Esophagus (tissue), 2 donors: ENCODE measurements around the gene MAP1B. TPM values are rescaled to one million over a fixed set of nuclear protein-coding genes. Genes with fewer than 3 reads are reported as not detected.

ENCODE experiments used
- H3K27ac ChIP-seq, 2 donors: one replicate each; pipeline ENCODE4 v1.5.1; 2013; ENCODE audit warnings: low read depth in 2 of 2, mild to moderate bottlenecking in 2 of 2, inconsistent platforms in 1 of 2, low read length in 1 of 2, moderate library complexity in 1 of 2
- H3K27me3 ChIP-seq, 2 donors: one replicate each; pipeline ENCODE4 v1.6.1; 2013; ENCODE audit warnings: low read length in 2 of 2, control low read depth in 1 of 2, mild to moderate bottlenecking in 1 of 2; ENCODE audit not compliant: insufficient read depth in 2 of 2, control insufficient read depth in 1 of 2
- H3K36me3 ChIP-seq, 2 donors: one replicate each; pipeline ENCODE4 v1.6.1; 2013; ENCODE audit warnings: low read length in 1 of 2; ENCODE audit not compliant: control insufficient read depth in 2 of 2, insufficient read depth in 2 of 2
- H3K4me1 ChIP-seq, 2 donors: one replicate each; pipeline ENCODE4 v1.6.1; 2013; ENCODE audit warnings: low read length in 1 of 2; ENCODE audit not compliant: control insufficient read depth in 2 of 2, insufficient read depth in 2 of 2
- H3K4me3 ChIP-seq, 2 donors: one replicate each; pipeline ENCODE4 v1.5.1; 2013; ENCODE audit warnings: low read length in 2 of 2, mild to moderate bottlenecking in 2 of 2, low read depth in 1 of 2, moderate library complexity in 1 of 2
- H3K9me3 ChIP-seq, 2 donors: one replicate each; pipeline ENCODE4 v1.6.1; 2013; ENCODE audit warnings: mild to moderate bottlenecking in 2 of 2, low read depth in 1 of 2, low read length in 1 of 2, moderate library complexity in 1 of 2; ENCODE audit not compliant: control insufficient read depth in 2 of 2, insufficient read depth in 1 of 2
- WGBS, 2 donors: extraction: QIAGEN DNeasy Blood & Tissue Kit; methylation state at CpG; one replicate each; pipeline ENCODE4 v1.1.7; 2013; 5-methylcytosine and 5-hydroxymethylcytosine counted together
- polyA plus RNA-seq, 2 donors: library from polyadenylated mRNA; stranded (reverse); fragments of 200-250 nt; gene quantifications; one replicate each; pipeline ENCODE4 v1.2.3, GENCODE V29; 2013
- donor health status: healthy with polysubstance abuse.
- donor health status: Bipolar disorder and iron deficiency.

Gene MAP1B
- polyA plus RNA-seq, 2 donors, result 1.8 to 2.5 TPM

GRCh38 chr5:72243706-72244105 lies 136.4 kb downstream of the MAP1B start:
- 83 to 89% methylated on average over 2 of the region's 2 CpGs for WGBS, 2 donors
- Histone ChIP-seq H3K36me3 (no peaks in the 10 kb centered on the region), H3K27ac (no peak overlapping the region), H3K9me3 (no peaks in the 10 kb centered on the region), H3K4me1 (peaks cover 0 to 3% of the 10 kb centered on the region in 2 donors), H3K27me3 (no peaks in the 10 kb centered on the region), H3K4me3 (no peak overlapping the region)

- peaks cover 0 to 3% of the 10 kb centered on the region in 2 donors for H3K4me1 ChIP-seq
- H3K9me3 ChIP-seq, result no peaks in the 10 kb centered on the region
- WGBS, 2 donors, result 80 to 83% methylated on average over 2 of the region's 2 CpGs
- H3K36me3 ChIP-seq, result no peaks in the 10 kb centered on the region
- H3K4me3 ChIP-seq, result no peak overlapping the region
- H3K27me3 ChIP-seq, result no peaks in the 10 kb centered on the region
- H3K27ac ChIP-seq, result no peak overlapping the region
Observed at GRCh38 chr5:72244862-72245371, 137.6 kb downstream of the MAP1B start.

- H3K27me3 ChIP-seq, result no peaks in the 10 kb centered on the region
- H3K36me3 ChIP-seq, result no peaks in the 10 kb centered on the region
- peaks cover 0 to 3% of the 10 kb centered on the region in 2 donors for H3K4me1 ChIP-seq
- no peak overlapping the region for H3K4me3 ChIP-seq
- no peaks in the 10 kb centered on the region for H3K9me3 ChIP-seq
- 63 to 81% methylated on average over 1 of the region's 1 CpG for WGBS, 2 donors
- H3K27ac ChIP-seq, result no peak overlapping the region
Observed at GRCh38 chr5:72245546-72245945, 138.3 kb downstream of the MAP1B start.

DNA sequence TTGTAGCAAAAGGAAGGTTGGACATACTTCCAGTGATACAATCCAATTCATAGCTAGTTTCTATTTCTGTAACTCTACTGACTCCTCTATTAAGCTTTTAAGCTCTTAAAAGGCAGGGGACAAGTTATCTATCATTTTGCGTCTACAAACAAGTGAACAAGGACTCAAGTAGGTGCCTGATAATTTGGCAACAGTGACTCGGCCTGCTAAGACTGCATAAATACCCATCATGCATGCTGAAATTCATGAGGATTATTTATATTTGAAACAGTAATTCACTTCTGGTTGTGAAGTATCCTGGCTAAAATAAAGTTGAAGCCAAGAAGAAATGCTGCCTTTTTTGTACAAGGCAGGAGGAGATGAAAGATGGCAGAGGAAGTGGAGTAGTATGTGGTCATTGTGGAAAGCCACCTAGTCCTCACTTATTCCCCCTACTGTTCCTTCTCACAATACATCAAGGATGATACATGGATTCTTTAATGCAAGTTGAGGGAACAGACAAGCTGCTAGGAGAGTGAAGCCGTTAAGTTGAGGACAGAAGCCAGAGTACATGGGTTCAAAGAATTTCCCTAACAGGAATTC lies 138.8 kb downstream of the MAP1B start:
- 52 to 57% methylated on average over 3 of the region's 3 CpGs for WGBS, 2 donors
- Histone ChIP-seq H3K9me3 (no peaks in the 10 kb centered on the region), H3K4me1 (peaks cover 0 to 3% of the 10 kb centered on the region in 2 donors), H3K4me3 (no peak overlapping the region), H3K36me3 (no peaks in the 10 kb centered on the region), H3K27me3 (no peaks in the 10 kb centered on the region), H3K27ac (peak overlapping the region; percentile 7 to 29)

DNA sequence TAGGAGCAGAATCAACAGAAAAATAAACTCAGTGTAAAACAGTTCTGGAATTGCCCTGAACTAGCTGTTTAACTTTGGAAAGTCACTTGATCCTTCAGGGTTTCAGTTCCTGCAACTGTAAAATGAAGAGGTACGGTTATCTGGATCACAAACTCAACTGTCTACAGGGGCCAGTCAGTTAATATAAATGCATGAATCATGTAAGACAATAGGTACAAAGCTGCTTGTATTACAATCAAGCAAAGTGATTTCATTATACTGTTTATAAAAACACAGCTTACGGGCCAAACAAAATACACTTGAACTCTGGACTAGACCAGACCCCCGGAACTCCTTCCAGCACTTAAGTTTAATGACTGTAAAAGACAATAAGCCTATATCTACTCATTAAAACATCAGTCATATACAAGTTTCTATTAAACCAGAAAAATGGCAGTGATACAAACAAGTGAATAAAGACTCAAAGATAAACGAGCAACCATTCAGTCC lies 139.7 kb downstream of the MAP1B start:
- no peak overlapping the region for H3K4me3 ChIP-seq
- no peaks in the 10 kb centered on the region for H3K36me3 ChIP-seq
- H3K9me3 ChIP-seq, result no peaks in the 10 kb centered on the region
- peak overlapping the region in 1 of 2 donors; percentile 56 for H3K27ac ChIP-seq
- H3K27me3 ChIP-seq, result no peaks in the 10 kb centered on the region
- WGBS, 2 donors, result 55 to 60% methylated on average over 4 of the region's 4 CpGs
- H3K4me1 ChIP-seq, result peaks cover 0 to 3% of the 10 kb centered on the region in 2 donors

DNA sequence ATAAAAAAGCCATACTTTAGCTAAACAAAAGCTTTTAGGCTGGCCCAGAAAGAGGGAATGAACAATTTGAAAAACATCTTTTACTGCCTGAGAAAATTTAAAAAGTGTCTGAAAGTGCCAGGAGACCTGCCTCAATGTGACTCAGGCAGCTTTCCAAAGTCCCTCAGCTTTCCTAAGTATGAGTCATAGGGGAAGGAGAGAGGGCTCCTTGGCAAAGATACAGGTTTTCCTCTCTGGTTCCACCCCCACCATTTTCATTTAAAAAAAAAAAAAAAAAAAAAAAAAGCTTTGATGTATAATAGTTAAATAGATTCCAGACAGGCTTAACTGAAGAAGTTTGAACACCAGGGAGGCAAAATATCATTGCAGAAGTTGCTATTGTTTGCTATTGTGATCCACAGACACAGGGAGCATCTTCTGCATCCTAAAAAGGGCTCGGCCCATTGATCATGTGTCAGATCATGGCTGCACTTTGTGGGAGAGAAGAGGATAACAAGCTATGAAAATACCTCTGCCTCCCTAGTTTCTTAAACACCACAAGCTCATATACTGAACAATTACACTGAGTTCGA lies 141.2 kb downstream of the MAP1B start:
- Histone ChIP-seq H3K9me3 (no peaks in the 10 kb centered on the region), H3K4me1 (no peaks in the 10 kb centered on the region), H3K27ac (no peak overlapping the region), H3K4me3 (no peak overlapping the region), H3K36me3 (no peaks in the 10 kb centered on the region), H3K27me3 (no peaks in the 10 kb centered on the region)
- WGBS, 2 donors, result 39 to 57% methylated on average over 2 of the region's 2 CpGs

- H3K27ac ChIP-seq, result no peak overlapping the region
- no peaks in the 10 kb centered on the region for H3K9me3 ChIP-seq
- no peaks in the 10 kb centered on the region for H3K27me3 ChIP-seq
- WGBS, 2 donors, result 91 to 94% methylated on average over 1 of the region's 1 CpG
- no peaks in the 10 kb centered on the region for H3K4me1 ChIP-seq
- no peak overlapping the region for H3K4me3 ChIP-seq
- H3K36me3 ChIP-seq, result no peaks in the 10 kb centered on the region
Observed at GRCh38 chr5:72251386-72251785, 144.1 kb downstream of the MAP1B start.

GRCh38 chr5:72252008-72252407 lies 144.7 kb downstream of the MAP1B start:
- H3K4me3 ChIP-seq, result no peak overlapping the region
- H3K27me3 ChIP-seq, result no peaks in the 10 kb centered on the region
- H3K27ac ChIP-seq, result no peak overlapping the region

GRCh38 chr5:72252574-72253155 lies 145.4 kb downstream of the MAP1B start:
- Histone ChIP-seq H3K9me3 (no peaks in the 10 kb centered on the region), H3K4me1 (no peaks in the 10 kb centered on the region), H3K27me3 (no peaks in the 10 kb centered on the region), H3K36me3 (no peaks in the 10 kb centered on the region), H3K4me3 (no peak overlapping the region), H3K27ac (no peak overlapping the region)
- 91 to 95% methylated on average over 5 of the region's 5 CpGs for WGBS, 2 donors

More at GRCh38 chr5:72252008-72252407, 144.7 kb downstream of the MAP1B start:
- no peaks in the 10 kb centered on the region for H3K9me3 ChIP-seq
- no peaks in the 10 kb centered on the region for H3K36me3 ChIP-seq
- H3K4me1 ChIP-seq, result no peaks in the 10 kb centered on the region
